ENCODE results near the gene TARS3.
A peak's percentile ranks its signal among the peaks of the same experiment; 100 is the strongest.

TARS3 gene

DNA sequence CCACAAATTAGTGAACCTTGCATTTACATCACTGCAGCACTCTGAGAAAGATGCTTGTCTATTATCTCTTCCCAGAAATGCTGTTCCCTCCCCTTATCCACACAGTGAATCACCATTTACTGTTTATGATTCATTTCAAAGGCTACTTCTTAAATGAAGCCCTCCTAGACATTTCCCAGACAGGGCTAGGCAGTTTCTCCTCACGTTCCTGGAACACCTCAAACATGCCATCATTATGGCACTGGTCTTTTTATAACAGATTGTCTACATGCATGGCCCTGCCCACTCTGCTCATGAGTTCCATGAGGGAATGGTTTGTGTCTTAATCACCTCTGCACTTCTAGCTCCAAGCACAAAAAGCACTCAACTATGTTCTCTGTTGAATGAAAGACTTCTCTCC, 39.9 kb downstream of the TARS3 start:
- H3K4me1 ChIP-seq (ENCODE audit: low read length): no peaks in the 10 kb centered on the region
- no peak overlapping the region for H3K4me3 ChIP-seq (ENCODE audit: low read length)
- TF ChIP-seq, protein P1, sequence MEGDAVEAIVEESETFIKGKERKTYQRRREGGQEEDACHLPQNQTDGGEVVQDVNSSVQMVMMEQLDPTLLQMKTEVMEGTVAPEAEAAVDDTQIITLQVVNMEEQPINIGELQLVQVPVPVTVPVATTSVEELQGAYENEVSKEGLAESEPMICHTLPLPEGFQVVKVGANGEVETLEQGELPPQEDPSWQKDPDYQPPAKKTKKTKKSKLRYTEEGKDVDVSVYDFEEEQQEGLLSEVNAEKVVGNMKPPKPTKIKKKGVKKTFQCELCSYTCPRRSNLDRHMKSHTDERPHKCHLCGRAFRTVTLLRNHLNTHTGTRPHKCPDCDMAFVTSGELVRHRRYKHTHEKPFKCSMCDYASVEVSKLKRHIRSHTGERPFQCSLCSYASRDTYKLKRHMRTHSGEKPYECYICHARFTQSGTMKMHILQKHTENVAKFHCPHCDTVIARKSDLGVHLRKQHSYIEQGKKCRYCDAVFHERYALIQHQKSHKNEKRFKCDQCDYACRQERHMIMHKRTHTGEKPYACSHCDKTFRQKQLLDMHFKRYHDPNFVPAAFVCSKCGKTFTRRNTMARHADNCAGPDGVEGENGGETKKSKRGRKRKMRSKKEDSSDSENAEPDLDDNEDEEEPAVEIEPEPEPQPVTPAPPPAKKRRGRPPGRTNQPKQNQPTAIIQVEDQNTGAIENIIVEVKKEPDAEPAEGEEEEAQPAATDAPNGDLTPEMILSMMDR (IDR thresholded peaks at IDR 0.05; ENCODE audit: low read depth, low read length): no peak
- no peak for TF ChIP-seq EZH2phosphoT487 (IDR thresholded peaks at IDR 0.05; ENCODE audit: low read depth)
- no peaks in the 10 kb centered on the region for H3K27me3 ChIP-seq (ENCODE audit: low read depth, low read length)
- no peaks in the 10 kb centered on the region for H3K36me3 ChIP-seq (replicated peaks; ENCODE audit: low read depth, low read length)
- H2AFZ ChIP-seq (ENCODE audit: low read depth, low read length): no peak overlapping the region
- no peak overlapping the region for H3K4me2 ChIP-seq (ENCODE audit: low read length)
- H4K20me1 ChIP-seq (ENCODE audit: insufficient read depth, low read length): no peaks in the 10 kb centered on the region
- no peaks in the 10 kb centered on the region for H3K9me3 ChIP-seq (ENCODE audit: insufficient read depth, low read length)
- H3K9ac ChIP-seq (ENCODE audit: low read length): no peak overlapping the region
- H3K79me2 ChIP-seq (ENCODE audit: low read length): no peaks in the 10 kb centered on the region
- no peak overlapping the region for H3K27ac ChIP-seq (ENCODE audit: low read length)

DNA sequence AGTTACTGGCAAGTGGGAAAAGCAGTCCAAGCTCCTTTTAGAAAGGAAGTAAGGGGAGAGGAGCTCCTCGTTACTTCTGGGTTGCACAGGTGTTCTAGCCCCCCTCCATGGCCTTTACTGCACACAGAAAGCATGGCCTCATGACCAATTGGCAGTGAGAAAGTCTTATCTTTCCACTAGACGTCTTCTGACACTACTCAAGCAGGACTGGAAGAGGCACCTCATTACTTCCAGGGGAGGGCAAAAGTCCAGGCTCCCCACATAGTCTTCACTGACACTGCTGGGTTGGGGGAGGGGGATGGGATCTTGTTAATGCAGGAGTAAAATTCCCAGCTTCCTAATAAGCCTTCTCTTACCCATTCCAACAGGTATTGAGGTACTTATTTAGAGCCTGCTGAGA, 44.5 kb downstream of the TARS3 start:
- H3K9ac ChIP-seq (ENCODE audit: low read length): no peak overlapping the region
- no peak overlapping the region for H2AFZ ChIP-seq (ENCODE audit: low read depth, low read length)
- H3K4me1 ChIP-seq (ENCODE audit: low read length): peaks cover 13% of the 10 kb centered on the region
- no peak for TF ChIP-seq EZH2phosphoT487 (IDR thresholded peaks at IDR 0.05; ENCODE audit: low read depth)
- TF ChIP-seq, protein P1 (IDR thresholded peaks at IDR 0.05; ENCODE audit: low read depth, low read length): no peak
- no peaks in the 10 kb centered on the region for H4K20me1 ChIP-seq (ENCODE audit: insufficient read depth, low read length)
- H3K4me2 ChIP-seq (ENCODE audit: low read length): no peak overlapping the region
- no peaks in the 10 kb centered on the region for H3K27me3 ChIP-seq (ENCODE audit: low read depth, low read length)
- H3K9me3 ChIP-seq (ENCODE audit: insufficient read depth, low read length): no peaks in the 10 kb centered on the region
- no peaks in the 10 kb centered on the region for H3K79me2 ChIP-seq (ENCODE audit: low read length)
- no peak overlapping the region for H3K4me3 ChIP-seq (ENCODE audit: low read length)
- no peak overlapping the region for H3K27ac ChIP-seq (ENCODE audit: low read length)
- H3K36me3 ChIP-seq (replicated peaks; ENCODE audit: low read depth, low read length): peaks cover 7% of the 10 kb centered on the region

DNA sequence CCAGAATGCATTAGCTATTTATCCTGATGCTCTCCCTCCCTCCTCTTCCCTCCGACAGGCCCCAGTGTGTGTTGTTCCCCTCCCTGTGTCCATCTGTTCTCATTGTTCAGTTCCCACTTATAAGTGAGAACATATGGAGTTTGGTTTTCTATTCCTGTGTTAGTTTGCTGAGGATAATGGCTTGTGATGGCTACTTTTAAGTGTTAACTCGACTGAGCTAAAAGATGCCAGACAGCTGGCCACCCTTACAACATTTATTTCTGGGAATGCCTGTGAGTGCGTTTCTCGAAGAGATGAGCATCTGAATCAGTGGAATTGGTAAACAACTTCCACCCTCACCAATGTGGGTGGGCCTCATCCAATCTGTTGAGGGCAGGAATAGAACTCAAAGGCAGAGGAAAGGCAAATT, 47.3 kb downstream of the TARS3 start:
- Histone ChIP-seq H3K4me3 (ENCODE audit: low read length) (no peak overlapping the region), H3K27ac (ENCODE audit: low read length) (no peak overlapping the region), H2AFZ (ENCODE audit: low read depth, low read length) (no peak overlapping the region), H3K36me3 (replicated peaks; ENCODE audit: low read depth, low read length) (peaks cover 10% of the 10 kb centered on the region), H4K20me1 (ENCODE audit: insufficient read depth, low read length) (no peaks in the 10 kb centered on the region), H3K79me2 (ENCODE audit: low read length) (no peaks in the 10 kb centered on the region), H3K4me1 (ENCODE audit: low read length) (peaks cover 19% of the 10 kb centered on the region), H3K9me3 (ENCODE audit: insufficient read depth, low read length) (no peaks in the 10 kb centered on the region), H3K4me2 (ENCODE audit: low read length) (no peak overlapping the region), H3K9ac (ENCODE audit: low read length) (no peak overlapping the region), H3K27me3 (ENCODE audit: low read depth, low read length) (no peaks in the 10 kb centered on the region)
- TF ChIP-seq, protein P1 (IDR thresholded peaks at IDR 0.05; ENCODE audit: low read depth, low read length): no peak
- no peak for TF ChIP-seq EZH2phosphoT487 (IDR thresholded peaks at IDR 0.05; ENCODE audit: low read depth)

DNA sequence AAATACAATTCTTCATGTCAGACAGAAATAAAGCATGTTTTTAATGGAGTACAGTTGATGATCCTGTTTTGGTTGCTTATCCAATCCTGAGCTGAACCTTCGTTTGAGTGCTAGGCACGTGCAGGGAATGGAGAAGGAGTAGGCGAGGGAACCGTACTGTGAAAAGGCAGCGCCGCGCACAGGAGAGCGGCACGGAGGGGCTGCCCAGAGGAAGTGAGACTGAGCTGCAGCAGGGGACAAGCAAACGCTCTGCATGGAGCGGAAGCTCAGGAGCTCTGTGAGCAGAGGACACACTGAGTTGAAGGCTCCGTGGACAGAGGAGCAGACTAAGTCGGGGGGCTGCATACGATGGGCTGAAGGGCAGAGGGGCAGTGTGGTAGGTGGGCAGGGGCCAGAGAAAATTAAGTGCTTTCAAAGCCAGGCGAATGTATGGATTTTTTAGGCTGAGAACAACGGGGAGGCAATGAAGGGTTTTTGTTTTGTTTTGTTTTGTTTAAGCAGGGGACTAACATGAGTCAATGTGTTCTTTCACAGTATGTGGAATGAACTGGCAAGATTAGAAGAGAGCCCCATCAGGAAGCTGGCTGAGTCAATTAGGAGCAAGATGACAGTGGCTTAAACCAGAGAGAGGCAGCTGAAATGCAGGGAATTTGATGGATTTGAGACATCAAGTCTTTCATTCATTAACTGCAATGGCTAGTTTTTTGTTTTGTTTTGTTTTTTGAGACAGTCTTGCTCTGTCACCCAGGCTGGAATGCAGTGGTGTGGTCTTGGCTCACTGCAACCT, 48.3 kb downstream of the TARS3 start:
- Histone ChIP-seq H3K36me3 (replicated peaks; ENCODE audit: low read depth, low read length) (peaks cover 10% of the 10 kb centered on the region), H3K9me3 (ENCODE audit: insufficient read depth, low read length) (no peaks in the 10 kb centered on the region), H4K20me1 (ENCODE audit: insufficient read depth, low read length) (no peaks in the 10 kb centered on the region), H3K4me3 (ENCODE audit: low read length) (peak overlapping the region; percentile 68), H3K27me3 (ENCODE audit: low read depth, low read length) (no peaks in the 10 kb centered on the region), H3K79me2 (ENCODE audit: low read length) (no peaks in the 10 kb centered on the region), H3K4me2 (ENCODE audit: low read length) (peak overlapping the region; percentile 83), H3K4me1 (ENCODE audit: low read length) (peaks cover 19% of the 10 kb centered on the region), H3K9ac (ENCODE audit: low read length) (peak overlapping the region; percentile 32; the same call in 1 of the 2 replicates), H3K27ac (ENCODE audit: low read length) (peak overlapping the region; percentile 18; the same call in 1 of the 2 replicates), H2AFZ (ENCODE audit: low read depth, low read length) (peak overlapping the region; percentile 64; the same call in 1 of the 2 replicates)
- TF ChIP-seq, protein P1 (IDR thresholded peaks at IDR 0.05; ENCODE audit: low read depth, low read length): no peak; the same call in 1 of the 2 replicates
- no peak for TF ChIP-seq EZH2phosphoT487 (IDR thresholded peaks at IDR 0.05; ENCODE audit: low read depth)

Measured in OCI-LY3 (cell line).